ENCODE data around the gene TOGARAM2. TPM values are rescaled to one million over a fixed set of nuclear protein-coding genes. Genes with fewer than 3 reads are reported as not detected.

The TOGARAM2 gene
- total and polyA plus RNA-seq, 2 of the 8 experiments (the other 6 are each of a cell fraction or from before 2014, with no cell fraction given): 0.42 to 1.4 TPM

- Histone ChIP-seq H3K9me3 (ENCODE audit: insufficient read depth in 2 of 2, low read depth in 1 of 2, low read length in 1 of 2) (no peaks in the 10 kb centered on the region), H3K23me2 (ENCODE audit: low read depth, low read length) (no peaks in the 10 kb centered on the region), H3K56ac (replicated peaks; ENCODE audit: insufficient read length, low read depth, low read length) (no peak overlapping the region), H3K23ac (ENCODE audit: insufficient read length) (no peak overlapping the region), H2AK5ac (ENCODE audit: low read depth, low read length) (no peak overlapping the region), H4K8ac (ENCODE audit: extremely low read depth, insufficient read depth, low read length) (no peak overlapping the region), H3K4ac (replicated peaks; ENCODE audit: insufficient read length, low read depth, low read length) (no peak overlapping the region), H3K4me2 (ENCODE audit: insufficient read depth in 1 of 2, low read depth in 2 of 2, low read length in 2 of 2) (no peak overlapping the region), H3K79me1 (ENCODE audit: low read depth, low read length) (no peaks in the 10 kb centered on the region), H3K27ac (ENCODE audit: low read depth, low read length) (no peak overlapping the region), H3K18ac (ENCODE audit: extremely low read depth, low read length) (no peak overlapping the region), H2BK15ac (ENCODE audit: low read length) (no peak overlapping the region), H4K91ac (replicated peaks; ENCODE audit: insufficient read length, low read length) (no peak overlapping the region), H2BK12ac (ENCODE audit: low read depth, low read length) (no peak overlapping the region), H2BK120ac (replicated peaks; ENCODE audit: low read depth, low read length) (no peak overlapping the region), H4K5ac (ENCODE audit: insufficient read length, low read depth, low read length) (no peak overlapping the region), H3K79me2 (ENCODE audit: control insufficient read depth in 1 of 2, insufficient read depth in 2 of 2, low read length in 2 of 2) (no peaks in the 10 kb centered on the region), H2AFZ (ENCODE audit: low read length) (no peak overlapping the region), H3K9ac (replicated peaks in 1 of 4; ENCODE audit: extremely low read depth in 1 of 4, low read depth in 3 of 4, low read length in 3 of 4) (no peak overlapping the region), H4K20me1 (replicated peaks in 1 of 2; ENCODE audit: control insufficient read depth in 1 of 2, insufficient read depth in 2 of 2, low read length in 2 of 2) (no peaks in the 10 kb centered on the region), H3K14ac (ENCODE audit: insufficient read length) (no peak overlapping the region), H3K27me3 (replicated peaks in 1 of 4; ENCODE audit: control insufficient read depth in 3 of 4, extremely low read depth in 1 of 4, insufficient read depth in 3 of 4, low read length in 3 of 4) (no peaks in the 10 kb centered on the region), H2BK5ac (ENCODE audit: low read depth, low read length) (no peak overlapping the region), H3K36me3 (ENCODE audit: control insufficient read depth in 2 of 4, insufficient read depth in 4 of 4, low read length in 3 of 4) (no peaks in the 10 kb centered on the region), H2BK20ac (ENCODE audit: low read length) (no peak overlapping the region), H3K4me3 (ENCODE audit: extremely low read depth in 1 of 4, insufficient read depth in 2 of 4, low read depth in 3 of 4, low read length in 4 of 4) (no peak overlapping the region), H3K4me1 (replicated peaks in 1 of 4; ENCODE audit: control insufficient read depth in 3 of 4, insufficient read depth in 4 of 4, low read length in 3 of 4) (peaks cover 0 to 5% (median 2%) of the 10 kb centered on the region in 4 experiments; a peak in 4 of 7 replicates)
- DNase-seq (ENCODE audit: low read depth in 1 of 2, low spot score in 2 of 2) (no peak), FAIRE-seq (no peak)
- WGBS, 2 experiments (ENCODE audit: extremely low coverage in 1 of 2, insufficient coverage in 1 of 2, insufficient read length in 1 of 2, insufficient replicate concordance in 2 of 2, low coverage in 1 of 2, low lambda C conversion rate in 2 of 2, missing lambda C conversion rate in 1 of 2): 80% methylated on average over 5 of the region's 5 CpGs; no CpG with 5 or more reads in 1 of the 2 experiments
- ChIA-PET POLR2A (ENCODE audit: partially characterized antibody) (no interaction called here), CTCF (ENCODE audit: partially characterized antibody) (no interaction called here)
- no peak for TF ChIP-seq HDAC6 (IDR thresholded peaks at IDR 0.05; ENCODE audit: low read depth, low read length)
- TF ChIP-seq SP1 (IDR thresholded peaks at IDR 0.05; ENCODE audit: low read depth, low read length): no peak
- no peak for TF ChIP-seq TCF12 (IDR thresholded peaks at IDR 0.05; ENCODE audit: low read depth, low read length)
- no peak for TF ChIP-seq EP300 (IDR thresholded peaks at IDR 0.05; ENCODE audit: borderline replicate concordance in 1 of 2, low read depth in 2 of 2, low read length in 2 of 2)
- no peak for TF ChIP-seq EZH2 (IDR thresholded peaks at IDR 0.05; ENCODE audit: low read depth, low read length, severe bottlenecking)
- no peak for TF ChIP-seq CHD1 (IDR thresholded peaks at IDR 0.05; ENCODE audit: low read depth, low read length)
- no peak for TF ChIP-seq GABPA (IDR thresholded peaks at IDR 0.05; ENCODE audit: borderline replicate concordance, insufficient read depth, low read length)
- no peak for TF ChIP-seq GTF2F1 (IDR thresholded peaks at IDR 0.05; ENCODE audit: borderline replicate concordance, low read depth, low read length)
- TF ChIP-seq TAF7 (optimal IDR thresholded peaks at IDR 0.05; ENCODE audit: borderline replicate concordance, low read depth, low read length): no peak
- no peak for TF ChIP-seq RNF2 (IDR thresholded peaks at IDR 0.05; ENCODE audit: borderline replicate concordance, low read depth, low read length, missing control alignments, poor library complexity, severe bottlenecking)
- TF ChIP-seq PHF8 (conservative IDR thresholded peaks at IDR 0.05; ENCODE audit: low read depth, low read length): no peak
- TF ChIP-seq CTBP2 (IDR thresholded peaks at IDR 0.05; ENCODE audit: borderline replicate concordance, insufficient read depth, insufficient read length, low read length): no peak
- no peak for TF ChIP-seq BCL11A (IDR thresholded peaks at IDR 0.05; ENCODE audit: low read depth in 2 of 2, low read length in 2 of 2)
- no peak for TF ChIP-seq EGR1 (IDR thresholded peaks at IDR 0.05; ENCODE audit: borderline replicate concordance, low read depth, low read length)
These were observed 75.4 kb downstream of the TOGARAM2 start for GRCh38 chr2:29056452-29056851.

Measured in H1 (cell line).